Thyroid gland (tissue), 4 donors: ENCODE data around the gene TNIP2. TPM values are rescaled to one million over a fixed set of nuclear protein-coding genes. Genes with fewer than 3 reads are reported as not detected.
"Not testable (repeated sequence)": the region's sequence is repeated elsewhere in the genome, so short reads cannot be mapped to it uniquely, and the experiment has no call there.

ENCODE experiments used
- DNase-seq, 2 donors: peaks; one replicate each; pipeline ENCODE4 v3.0.0-alpha.2; 2019
- H3K27ac ChIP-seq, 3 donors: fragments of 200-600 bp; sonication (generic); 1 replicate in 2 of 3; 2 replicates in 1 of 3; pipeline ENCODE4 v1.5.1; 2016 to 2019; ENCODE audit warnings: mild to moderate bottlenecking in 1 of 3, moderate library complexity in 1 of 3
- H3K27me3 ChIP-seq: fragments of 200-600 bp; sonication (generic); one replicate; pipeline ENCODE4 v1.5.1; 2019
- H3K36me3 ChIP-seq, 2 donors: fragments of 200-600 bp; sonication (generic); one replicate each; pipeline ENCODE4 v1.5.1; 2016 to 2019
- H3K4me1 ChIP-seq, 2 donors: fragments of 200-600 bp; sonication (generic); one replicate each; pipeline ENCODE4 v1.5.1; 2017 to 2019
- H3K4me3 ChIP-seq, 3 donors: fragments of 200-600 bp; sonication (generic); replicated peaks in 1 of 3; 1 replicate in 2 of 3; 2 replicates in 1 of 3; pipeline ENCODE4 v1.5.1; 2016; ENCODE audit warnings: mild to moderate bottlenecking in 1 of 3
- H3K9me3 ChIP-seq: fragments of 200-600 bp; sonication (generic); one replicate; pipeline ENCODE4 v1.5.1; 2017
- CTCF ChIP-seq, 6 experiments: fragments of 200-600 bp in 3 of 6; fragments of 450-650 bp in 3 of 6; sonication (generic) in 3 of 6; IDR thresholded peaks; one replicate each; pipeline ENCODE4 v1.5.1; 2016 to 2019; ENCODE audit warnings: antibody characterized with exemption in 6 of 6, mild to moderate bottlenecking in 2 of 6, inconsistent platforms in 1 of 6, moderate library complexity in 1 of 6
- POLR2A ChIP-seq, 2 donors: fragments of 450-650 bp; IDR thresholded peaks; one replicate each; pipeline ENCODE4 v1.6.1; 2017; ENCODE audit warnings: antibody characterized with exemption in 2 of 2, mild to moderate bottlenecking in 2 of 2, moderate library complexity in 1 of 2
- WGBS, 2 donors: methylation state at CpG; one replicate each; pipeline ENCODE4 v1.1.5; 2017; 5-methylcytosine and 5-hydroxymethylcytosine counted together
- intact Hi-C: fragments of 100-400 bp; cut with DNase I; formaldehyde crosslinking; loops from one replicate; pipeline ENCODE4 v1.15.1; 2023
- total RNA-seq, 4 donors: library from RNA; depleted of rRNA; stranded (reverse); fragments of >200 nt; gene quantifications; one replicate each; pipeline ENCODE4 v1.2.3, GENCODE V29; 2016

TNIP2 gene
- total RNA-seq, 4 donors from 2014 or later: 44.7 to 65.4 (median 52.2) TPM

- H3K9me3 ChIP-seq: no peaks in the 10 kb centered on the region
- WGBS, 2 donors: 90% methylated on average over 3 to 7 of the region's 7 CpGs
- H3K27ac ChIP-seq: no peak overlapping the region
- DNase-seq: no peak
- no peaks in the 10 kb centered on the region for H3K36me3 ChIP-seq
- intact Hi-C loops: no loop called here
- no peak overlapping the region for H3K4me3 ChIP-seq
- no peaks in the 10 kb centered on the region for H3K27me3 ChIP-seq
- no peak for TF ChIP-seq CTCF (IDR thresholded peaks at IDR 0.05)
- TF ChIP-seq POLR2A (IDR thresholded peaks at IDR 0.05): no peak
- peaks cover 0 to 15% of the 10 kb centered on the region in 2 donors for H3K4me1 ChIP-seq
Measured at GRCh38 chr4:2786152-2786671, 30.1 kb upstream of the TNIP2 start.

GRCh38 chr4:2785613-2786012 is 29.5 kb upstream of the TNIP2 start:
- DNase-seq: no peak
- no peak overlapping the region for H3K4me3 ChIP-seq
- peaks cover 0 to 14% of the 10 kb centered on the region in 2 donors for H3K4me1 ChIP-seq
- no peak for TF ChIP-seq CTCF (IDR thresholded peaks at IDR 0.05)
- no peak for TF ChIP-seq POLR2A (IDR thresholded peaks at IDR 0.05)
- WGBS, 2 donors: 72 to 74% methylated on average over 4 of the region's 4 CpGs
- H3K36me3 ChIP-seq: no peaks in the 10 kb centered on the region
- H3K27ac ChIP-seq: no peak overlapping the region
- no peaks in the 10 kb centered on the region for H3K9me3 ChIP-seq
- no peaks in the 10 kb centered on the region for H3K27me3 ChIP-seq
- intact Hi-C loops: no loop called here

GRCh38 chr4:2783790-2784189 is 27.7 kb upstream of the TNIP2 start:
- Histone ChIP-seq H3K27ac (no peak overlapping the region), H3K4me1 (peaks cover 0 to 14% of the 10 kb centered on the region in 2 donors), H3K4me3 (no peak overlapping the region), H3K9me3 (no peaks in the 10 kb centered on the region), H3K36me3 (no peaks in the 10 kb centered on the region), H3K27me3 (no peaks in the 10 kb centered on the region)
- intact Hi-C loops: no loop called here
- TF ChIP-seq POLR2A (IDR thresholded peaks at IDR 0.05): no peak
- TF ChIP-seq CTCF (IDR thresholded peaks at IDR 0.05): no peak
- 86% methylated on average over 4 of the region's 4 CpGs for WGBS, 2 donors
- no peak for DNase-seq

- no peaks in the 10 kb centered on the region for H3K36me3 ChIP-seq
- no peak for DNase-seq
- no peaks in the 10 kb centered on the region for H3K4me1 ChIP-seq
- TF ChIP-seq POLR2A (IDR thresholded peaks at IDR 0.05) (no peak), CTCF (IDR thresholded peaks at IDR 0.05) (no peak)
- no peak overlapping the region for H3K27ac ChIP-seq
- H3K9me3 ChIP-seq: no peaks in the 10 kb centered on the region
- H3K27me3 ChIP-seq: no peaks in the 10 kb centered on the region
- H3K4me3 ChIP-seq: no peak overlapping the region
- WGBS, 2 donors: 89% methylated on average over 10 of the region's 10 CpGs
- intact Hi-C loops: no loop called here
Measured at GRCh38 chr4:2781911-2782310, 25.8 kb upstream of the TNIP2 start.

GRCh38 chr4:2780643-2781042 is 24.5 kb upstream of the TNIP2 start:
- WGBS, 2 donors: 94 to 95% methylated on average over 5 of the region's 5 CpGs
- intact Hi-C loops: not testable (repeated sequence)

GRCh38 chr4:2771264-2771663 is 15.1 kb upstream of the TNIP2 start:
- Histone ChIP-seq H3K4me3 (no peak overlapping the region), H3K27ac (no peak overlapping the region), H3K9me3 (no peaks in the 10 kb centered on the region), H3K4me1 (no peaks in the 10 kb centered on the region), H3K36me3 (no peaks in the 10 kb centered on the region), H3K27me3 (no peaks in the 10 kb centered on the region)
- intact Hi-C loops: no loop called here
- 90 to 98% methylated on average over 3 of the region's 3 CpGs for WGBS, 2 donors
- TF ChIP-seq POLR2A (IDR thresholded peaks at IDR 0.05): no peak
- no peak for TF ChIP-seq CTCF (IDR thresholded peaks at IDR 0.05)
- no peak for DNase-seq

More at GRCh38 chr4:2780643-2781042, 24.5 kb upstream of the TNIP2 start:
- not testable (repeated sequence) for H3K27ac ChIP-seq, DNase-seq, H3K27me3 ChIP-seq, H3K4me3 ChIP-seq, H3K4me1 ChIP-seq, H3K36me3 ChIP-seq, H3K9me3 ChIP-seq
